ENCODE data around the gene CYP4F11.

- TF ChIP-seq CTCF (IDR thresholded peaks at IDR 0.05) (no peak), EP300 (IDR thresholded peaks at IDR 0.05) (no peak), POLR2AphosphoS5 (IDR thresholded peaks at IDR 0.05) (no peak)
Measured at GRCh38 chr19:15895876-15896430, 38.4 kb downstream of the CYP4F11 start.
